M059J (cell line): Measurements from ENCODE around the gene SCN5A. TPM values are rescaled to one million over a fixed set of nuclear protein-coding genes. Genes with fewer than 3 reads are reported as not detected.

Experiments
- DNase-seq: peaks from one replicate; pipeline ENCODE4 v3.0.0-alpha.2; 2012; ENCODE audit warnings: low read depth
- total RNA-seq: library from RNA; depleted of rRNA; stranded (reverse); fragments of >200 nt; shearing (Covaris generic); gene quantifications from 2 replicates; pipeline ENCODE4 v1.2.3, GENCODE V29; 2014

Gene SCN5A
- total RNA-seq, 1 experiment from 2014 or later = 1.6 TPM

GRCh38 chr3:38601956-38602550 is 47.4 kb downstream of the SCN5A start:
- DNase-seq = no peak

- no peak for DNase-seq
These were observed 48.9 kb downstream of the SCN5A start for GRCh38 chr3:38600551-38600950.

- DNase-seq = no peak
These were observed 49.6 kb downstream of the SCN5A start for GRCh38 chr3:38599886-38600285.

GRCh38 chr3:38598791-38599190 is 50.7 kb downstream of the SCN5A start:
- DNase-seq = no peak

- no peak for DNase-seq
These were observed 51.9 kb downstream of the SCN5A start for GRCh38 chr3:38597502-38598060.

- DNase-seq = no peak
These were observed 54.1 kb downstream of the SCN5A start for GRCh38 chr3:38595393-38595792.

GRCh38 chr3:38590521-38590920 is 59.0 kb downstream of the SCN5A start:
- no peak for DNase-seq

- DNase-seq = no peak
These were observed 60.2 kb downstream of the SCN5A start for GRCh38 chr3:38588995-38589937.

- no peak for DNase-seq
These were observed 61.0 kb downstream of the SCN5A start for GRCh38 chr3:38588371-38588971.

- DNase-seq = no peak
These were observed 61.8 kb downstream of the SCN5A start for GRCh38 chr3:38587548-38588131.

- no peak for DNase-seq
These were observed 62.7 kb downstream of the SCN5A start for GRCh38 chr3:38586546-38587520.

GRCh38 chr3:38585791-38586420 is 63.6 kb downstream of the SCN5A start:
- DNase-seq = no peak

GRCh38 chr3:38583688-38584087 is 65.8 kb downstream of the SCN5A start:
- no peak for DNase-seq

- DNase-seq = no peak
These were observed 66.4 kb downstream of the SCN5A start for GRCh38 chr3:38582941-38583645.

GRCh38 chr3:38582316-38582715 is 67.2 kb downstream of the SCN5A start:
- DNase-seq = no peak

- no peak for DNase-seq
These were observed 67.7 kb downstream of the SCN5A start for GRCh38 chr3:38581774-38582173.

- DNase-seq = no peak
These were observed 68.8 kb downstream of the SCN5A start for GRCh38 chr3:38580450-38581382.
